GM19468 (cell line): ENCODE data around the gene JPH2.
A peak's percentile ranks its signal among the peaks of the same experiment; 100 is the strongest.
"Not testable (repeated sequence)": the region's sequence is repeated elsewhere in the genome, so short reads cannot be mapped to it uniquely, and the experiment has no call there.

Experiments used
- ATAC-seq: cut with Tn5 transposase; IDR thresholded peaks from one replicate; pipeline ENCODE4 v1.9.1; 2021; ENCODE audit warnings: mild to moderate bottlenecking, moderate library complexity, moderate number of reproducible peaks; ENCODE audit not compliant: unreplicated experiment; ENCODE audit errors: extremely low read depth

The JPH2 gene

GRCh38 chr20:44212792-44213191 lies 25.8 kb upstream of the JPH2 start:
- no peak for ATAC-seq

- ATAC-seq: no peak
Measured at GRCh38 chr20:44211177-44212039, 24.4 kb upstream of the JPH2 start.

GRCh38 chr20:44210406-44211176 lies 23.6 kb upstream of the JPH2 start, which contains the start of gene OSER1:
OSER1 (minus strand) TSS chr20:44210771; CDS start chr20:44206957, 3,814 bp downstream.
- ATAC-seq: peak; percentile 48

DNA sequence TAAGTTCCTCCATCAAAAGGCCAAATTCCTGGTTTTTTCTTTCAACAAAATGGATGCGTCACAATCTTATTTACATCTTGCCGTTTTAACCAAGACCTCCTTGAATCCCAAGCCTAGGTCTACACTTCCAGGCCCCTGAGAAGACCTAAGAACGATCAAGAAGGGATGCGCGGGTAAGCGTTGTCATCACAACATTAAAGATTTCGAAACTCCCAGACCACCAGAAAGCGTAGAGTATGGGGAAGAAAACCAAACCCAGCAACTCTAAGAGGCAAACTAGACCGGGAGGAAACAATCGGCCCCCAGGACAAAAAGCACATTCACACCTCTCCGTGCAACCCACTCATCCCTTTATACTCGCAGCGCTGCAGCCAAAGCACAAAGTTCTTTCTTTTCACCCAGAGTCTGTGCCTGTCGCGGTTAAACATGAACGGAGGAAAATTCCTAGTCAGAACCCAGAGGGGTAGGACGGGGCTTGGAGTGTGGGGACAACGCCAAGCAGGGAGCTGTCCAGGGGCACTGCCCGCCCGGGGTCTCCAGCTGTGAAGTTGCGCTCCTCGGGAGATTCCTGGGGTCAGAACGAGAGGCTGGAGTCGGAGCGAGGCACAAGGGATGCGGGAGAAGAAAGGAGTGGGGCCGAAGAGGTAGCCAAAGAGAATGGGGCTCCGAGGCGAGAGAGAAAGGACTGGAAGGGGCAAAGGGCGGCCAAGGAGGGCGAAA lies 22.9 kb upstream of the JPH2 start:
- ATAC-seq: no peak

DNA sequence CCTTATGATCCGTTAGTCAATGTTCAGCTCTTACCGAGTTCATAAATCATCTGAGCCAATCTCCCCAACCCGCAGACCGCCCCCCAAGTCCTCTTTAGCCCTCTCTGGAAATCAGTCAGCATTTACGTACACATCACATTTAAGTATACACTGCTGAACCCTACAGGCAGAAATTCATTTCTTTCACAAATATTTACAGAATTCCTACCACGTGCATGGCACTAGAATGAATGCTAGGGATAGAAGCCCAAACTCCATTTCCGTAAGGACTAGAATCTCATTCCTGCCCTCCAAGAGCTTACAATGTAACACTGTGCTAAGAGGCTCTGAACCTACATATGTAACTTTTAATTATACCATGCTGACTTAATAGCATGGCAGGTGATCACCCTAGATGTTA lies 21.8 kb upstream of the JPH2 start:
- no peak for ATAC-seq

GRCh38 chr20:44208165-44208564 lies 21.2 kb upstream of the JPH2 start:
- ATAC-seq: no peak

GRCh38 chr20:44207126-44207723 lies 20.2 kb upstream of the JPH2 start:
- ATAC-seq: no peak

- no peak for ATAC-seq
Measured at GRCh38 chr20:44206132-44206531, 19.1 kb upstream of the JPH2 start.

DNA sequence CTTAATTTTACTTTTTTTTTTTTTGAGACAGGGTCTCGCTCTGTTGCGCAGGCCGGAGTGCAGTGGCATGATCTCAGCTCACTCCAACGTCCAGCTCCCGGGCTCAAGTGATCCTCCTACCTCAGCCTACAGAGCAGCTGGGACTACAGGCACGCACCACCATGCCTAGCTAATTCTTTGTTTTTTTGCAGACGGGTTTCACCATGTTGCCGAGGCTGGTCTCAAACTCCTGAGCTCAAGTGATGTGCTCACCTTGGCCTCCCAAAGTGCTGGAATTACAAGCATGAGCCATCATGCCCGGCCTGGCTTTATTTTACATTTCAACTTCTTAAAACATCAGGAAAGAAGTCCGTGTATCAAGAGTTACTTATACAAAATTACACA lies 17.8 kb upstream of the JPH2 start:
- ATAC-seq: no peak

DNA sequence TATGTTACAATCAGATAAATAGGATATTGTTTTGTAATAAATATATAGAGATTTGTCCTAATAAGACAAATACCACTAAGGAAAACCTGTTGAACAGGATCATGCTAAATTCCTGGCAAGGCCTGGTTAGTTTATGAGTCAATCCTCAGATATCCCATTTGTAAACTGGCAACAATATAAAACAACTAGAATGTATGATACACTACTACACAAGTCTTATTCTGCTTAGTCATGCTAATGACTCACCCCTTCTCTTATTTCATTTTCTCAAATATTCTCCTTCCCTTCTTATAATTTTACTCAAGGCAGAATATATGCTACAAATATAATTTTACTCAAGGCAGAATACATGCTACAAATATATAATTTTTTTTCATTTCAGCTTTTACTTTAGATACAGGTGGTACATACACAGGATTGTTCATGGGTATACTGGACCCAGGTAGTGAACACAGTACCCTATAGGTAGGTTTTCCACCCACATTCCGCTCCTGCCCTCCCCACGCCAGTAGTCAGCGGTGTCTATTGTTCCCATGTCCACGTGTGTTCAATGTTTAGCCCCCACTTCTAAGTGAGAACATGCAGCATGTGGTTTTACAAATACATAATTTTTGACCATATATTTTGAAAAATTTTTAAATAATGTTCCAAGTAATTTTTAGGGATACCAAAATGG lies 17.3 kb upstream of the JPH2 start:
- ATAC-seq: no peak

DNA sequence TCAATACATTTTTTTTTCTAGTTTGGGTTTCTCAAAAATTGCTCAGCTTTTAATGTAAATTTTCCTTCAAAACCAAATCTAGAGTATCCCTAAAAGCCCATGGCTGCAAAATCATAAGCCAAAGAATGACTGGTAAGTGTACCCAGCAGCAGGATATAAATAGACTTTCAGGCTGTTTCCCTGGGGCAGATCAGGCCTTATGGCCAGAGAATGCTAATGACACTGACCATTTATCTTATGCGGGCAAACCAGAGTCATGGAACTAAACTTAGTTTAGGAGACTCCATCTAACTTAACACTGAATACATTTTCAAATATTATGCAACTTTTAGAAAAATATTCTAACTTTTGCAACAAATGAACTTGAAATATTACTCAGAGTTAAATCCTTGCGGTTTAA lies 16.2 kb upstream of the JPH2 start:
- no peak for ATAC-seq

- ATAC-seq: no peak
Measured at GRCh38 chr20:44200983-44201382, 14.0 kb upstream of the JPH2 start.

DNA sequence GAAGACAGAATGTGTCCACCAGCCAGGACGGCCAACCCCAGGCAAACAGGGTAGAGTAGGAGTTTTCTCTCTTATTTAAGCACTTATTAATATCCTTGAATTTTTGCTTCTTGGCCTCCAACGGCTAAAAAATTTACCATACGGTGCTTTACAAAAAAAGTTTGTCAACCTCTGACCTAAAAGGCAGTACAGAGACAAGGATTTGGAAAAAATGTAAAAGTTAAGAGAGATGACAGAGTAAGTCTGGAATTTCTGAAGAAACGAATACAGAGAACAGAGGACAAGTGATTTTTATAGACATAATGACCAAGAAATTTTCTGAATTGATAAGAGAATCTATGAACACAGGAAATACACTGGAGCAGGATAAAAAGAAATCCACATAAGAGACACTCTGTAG lies 13.4 kb upstream of the JPH2 start:
- ATAC-seq: no peak

DNA sequence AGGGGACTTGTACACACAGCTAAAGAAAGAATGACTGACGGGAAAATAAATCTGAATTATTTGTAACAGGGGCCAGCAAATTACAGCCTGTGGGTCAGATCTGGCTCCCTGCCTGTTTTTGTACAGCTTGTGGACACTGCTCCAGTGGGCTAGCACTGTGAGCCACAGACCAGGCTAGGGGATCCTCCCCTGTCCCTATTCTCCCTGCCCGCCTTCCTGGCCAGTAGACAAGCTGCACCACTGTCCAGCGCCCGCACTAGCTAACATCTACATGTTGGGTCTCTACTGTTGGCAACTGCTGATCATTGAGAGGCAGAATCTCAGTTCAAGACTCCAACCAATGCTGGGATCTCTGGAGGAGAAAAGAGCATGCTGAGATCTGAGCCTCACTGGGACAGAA lies 12.9 kb upstream of the JPH2 start:
- ATAC-seq: no peak

GRCh38 chr20:44198872-44199271 lies 11.9 kb upstream of the JPH2 start:
- no peak for ATAC-seq

- no peak for ATAC-seq
Measured at GRCh38 chr20:44196271-44196670, 9.3 kb upstream of the JPH2 start.

GRCh38 chr20:44195605-44196004 lies 8.6 kb upstream of the JPH2 start:
- no peak for ATAC-seq

- ATAC-seq: no peak
Measured at GRCh38 chr20:44193801-44194200, 6.8 kb upstream of the JPH2 start.

GRCh38 chr20:44191640-44192039 lies 4.7 kb upstream of the JPH2 start:
- not testable (repeated sequence) for ATAC-seq
